Panc1 (cell line): ENCODE measurements around the gene SLC6A7. TPM values are rescaled to one million over a fixed set of nuclear protein-coding genes. Genes with fewer than 3 reads are reported as not detected.

Experiments
- ATAC-seq: fragments of 200-7000 bp; cut with Tn5 transposase; 2 replicates; pipeline ENCODE4 v1.9.1; 2020; ENCODE audit warnings: mild to moderate bottlenecking, moderate library complexity
- BruUV-seq: library from RNA; stranded (reverse); fragments of 400-500 nt; replicated peaks from 2 replicates; lab custom pipeline; 2021; lab: Mats Ljungman, UMichigan
- CTCF ChIA-PET: fragments of 300-600 bp; sonication (Branson Sonifier 250); formaldehyde crosslinking; loops from one replicate; lab custom pipeline; 2022; ENCODE audit warnings: antibody characterized with exemption; lab: Charles Lee
- POLR2A ChIA-PET: fragments of 300-600 bp; sonication (Branson Sonifier 250); formaldehyde crosslinking; loops from one replicate; lab custom pipeline; 2022; ENCODE audit warnings: antibody characterized with exemption; lab: Charles Lee
- DNase-seq: peaks from one replicate; pipeline ENCODE4 v3.0.0-alpha.2; 2010; ENCODE audit warnings: low read depth, low spot score
- H3K27ac ChIP-seq: 2 replicates; pipeline ENCODE4 v1.5.1; 2011; ENCODE audit warnings: mild to moderate bottlenecking, low read length, inconsistent platforms
- H3K27me3 ChIP-seq: fragments of 200-500 bp; sonication (Bioruptor generic); 2 replicates; pipeline ENCODE4 v1.6.0; 2014; ENCODE audit warnings: low read length, inconsistent platforms; ENCODE audit not compliant: control insufficient read depth, insufficient read depth
- H3K36me3 ChIP-seq: fragments of 200-500 bp; sonication (Bioruptor generic); 2 replicates; pipeline ENCODE4 v1.5.1; 2014; ENCODE audit warnings: inconsistent platforms, mild to moderate bottlenecking, low read length, moderate library complexity; ENCODE audit not compliant: control insufficient read depth, insufficient read depth
- H3K4me1 ChIP-seq: 2 replicates; pipeline ENCODE4 v1.5.1; 2011; ENCODE audit warnings: inconsistent platforms, mild to moderate bottlenecking, low read length, moderate library complexity; ENCODE audit not compliant: control insufficient read depth, insufficient read depth
- H3K4me3 ChIP-seq, 2 experiments: 2 replicates each; pipeline ENCODE4 v1.5.1; 2011 to 2012; ENCODE audit warnings: low read depth in 2 of 2, low read length in 2 of 2, mild to moderate bottlenecking in 2 of 2, inconsistent platforms in 1 of 2, moderate library complexity in 1 of 2
- H3K9me3 ChIP-seq: fragments of 200-500 bp; sonication (Bioruptor generic); 2 replicates; pipeline ENCODE4 v1.5.1; 2014; ENCODE audit warnings: low read depth, mild to moderate bottlenecking, inconsistent platforms, low read length, moderate library complexity; ENCODE audit not compliant: control insufficient read depth, insufficient read depth
- CTCF ChIP-seq: fragments of 450-650 bp; IDR thresholded peaks from 2 replicates; pipeline ENCODE4 v1.5.1; 2017; ENCODE audit warnings: mild to moderate bottlenecking
- POLR2AphosphoS5 ChIP-seq: IDR thresholded peaks from 2 replicates; pipeline ENCODE4 v1.6.1; 2012; ENCODE audit warnings: mild to moderate bottlenecking, low read depth, low read length, moderate library complexity
- REST ChIP-seq, 2 experiments: IDR thresholded peaks; 2 replicates each; pipeline ENCODE4 v1.6.1; 2011 to 2012; ENCODE audit warnings: low read depth in 2 of 2, control low read depth in 1 of 2, low read length in 1 of 2, mild to moderate bottlenecking in 1 of 2, moderate library complexity in 1 of 2; ENCODE audit not compliant: insufficient read depth in 1 of 2
- SIN3A ChIP-seq: IDR thresholded peaks from 2 replicates; pipeline ENCODE4 v1.6.1; 2012; ENCODE audit warnings: low read depth, mild to moderate bottlenecking, low read length, moderate library complexity, borderline replicate concordance; ENCODE audit not compliant: insufficient read depth
- TCF7L2 ChIP-seq: IDR thresholded peaks from 2 replicates; pipeline ENCODE4 v1.6.1; 2011; ENCODE audit warnings: mild to moderate bottlenecking, low read depth, low read length, inconsistent platforms
- in situ Hi-C: cut with HindIII; loops from 2 replicates; pipeline ENCODE4 v1.10.0; 2016; ENCODE audit warnings: low sequenced_read_pairs, low pct_unique_long_range_greater_than_20kb
- intact Hi-C: fragments of 100-400 bp; cut with micrococcal nuclease; formaldehyde crosslinking; loops from one replicate; pipeline ENCODE4 v1.10.0; 2022; ENCODE audit not compliant: unreplicated experiment
- total RNA-seq: library from RNA; stranded (reverse); gene quantifications from one replicate; pipeline ENCODE4 v1.2.1, GENCODE V29; 2021; ENCODE audit not compliant: unreplicated experiment

Gene SLC6A7
- total RNA-seq, 1 experiment from 2014 or later: not detected

- no TSS peak for BruUV-seq
- CTCF ChIA-PET: no interaction called here
Measured at GRCh38 chr5:150186897-150187296, 3.0 kb upstream of the SLC6A7 start.

GRCh38 chr5:150188146-150188842 is 1.6 kb upstream of the SLC6A7 start:
- intact Hi-C loops (no loop called here), in situ Hi-C loops (no loop called here)
- ATAC-seq: no peak
- CTCF ChIA-PET: no interaction called here
- H3K27me3 ChIP-seq: peaks cover 9% of the 10 kb centered on the region
- BruUV-seq: no TSS peak
- TF ChIP-seq REST (IDR thresholded peaks at IDR 0.05; ENCODE audit: insufficient read depth in 1 of 2, low read depth in 2 of 2, low read length in 1 of 2) (no peak), SIN3A (no peak), CTCF (no peak), TCF7L2 (no peak), POLR2AphosphoS5 (no peak)
- no peak for DNase-seq
- H3K27ac ChIP-seq: no peak overlapping the region
- POLR2A ChIA-PET: no interaction called here
- no peaks in the 10 kb centered on the region for H3K4me1 ChIP-seq
- no peaks in the 10 kb centered on the region for H3K36me3 ChIP-seq
- H3K9me3 ChIP-seq: no peaks in the 10 kb centered on the region
- H3K4me3 ChIP-seq: no peak overlapping the region

More at GRCh38 chr5:150186897-150187296, 3.0 kb upstream of the SLC6A7 start:
- intact Hi-C loops: no loop called here
- Histone ChIP-seq H3K4me1 (no peaks in the 10 kb centered on the region), H3K4me3 (no peak overlapping the region), H3K9me3 (no peaks in the 10 kb centered on the region), H3K27me3 (peaks cover 9% of the 10 kb centered on the region), H3K36me3 (no peaks in the 10 kb centered on the region), H3K27ac (no peak overlapping the region)
- in situ Hi-C loops: no loop called here
- TF ChIP-seq REST (IDR thresholded peaks at IDR 0.05; ENCODE audit: insufficient read depth in 1 of 2, low read depth in 2 of 2, low read length in 1 of 2) (no peak), SIN3A (no peak), POLR2AphosphoS5 (no peak), CTCF (no peak), TCF7L2 (no peak)
- no peak for ATAC-seq
- POLR2A ChIA-PET: no interaction called here
- no peak for DNase-seq
